GM12892 (cell line): ENCODE measurements around the gene SH2D7.

ENCODE experiments used
- POLR2A ChIP-seq: IDR thresholded peaks from 2 replicates; pipeline ENCODE4 v1.6.1; 2011; ENCODE audit warnings: low read depth, low read length, control low read depth
- POLR2AphosphoS5 ChIP-seq: IDR thresholded peaks from 2 replicates; pipeline ENCODE4 v1.6.1; 2011; ENCODE audit warnings: low read depth, low read length, control low read depth
- TAF1 ChIP-seq: IDR thresholded peaks from 2 replicates; pipeline ENCODE4 v1.6.1; 2011; ENCODE audit warnings: low read depth, mild to moderate bottlenecking, control low read depth, low read length, borderline replicate concordance

DNA sequence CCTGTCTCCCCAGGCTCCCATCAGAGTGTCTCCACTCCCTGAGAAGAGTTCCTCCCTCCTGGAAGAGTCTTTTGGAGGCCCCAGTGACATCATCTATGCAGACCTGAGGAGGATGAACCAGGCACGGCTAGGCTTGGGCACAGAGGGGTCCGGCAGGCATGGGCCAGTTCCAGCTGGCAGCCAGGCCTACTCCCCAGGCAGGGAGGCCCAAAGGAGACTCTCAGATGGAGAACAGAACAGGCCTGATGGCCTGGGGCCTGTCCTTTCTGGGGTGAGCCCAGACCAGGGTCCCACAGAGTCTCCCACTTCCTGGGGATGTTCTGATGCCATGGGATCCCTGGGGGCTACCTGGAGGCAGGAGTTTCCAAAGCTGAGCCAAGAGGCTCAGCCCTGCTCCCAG lies 8.5 kb downstream of the SH2D7 start:
- TF ChIP-seq POLR2A = no peak
- no peak for TF ChIP-seq POLR2AphosphoS5
- no peak for TF ChIP-seq TAF1
